Fibroblast of skin of back (primary cell): ENCODE measurements around the gene TRERF1.

Experiments used
- DNase-seq: peaks from one replicate; pipeline ENCODE4 v3.0.0-alpha.2; 2013

The TRERF1 gene

GRCh38 chr6:42300185-42300584 lies 151.5 kb downstream of the TRERF1 start:
- no peak for DNase-seq

- DNase-seq, result no peak
Observed at GRCh38 chr6:42297661-42298060, 154.1 kb downstream of the TRERF1 start.

GRCh38 chr6:42296614-42297013 lies 155.1 kb downstream of the TRERF1 start:
- DNase-seq, result no peak

- no peak for DNase-seq
Observed at GRCh38 chr6:42295677-42296076, 156.0 kb downstream of the TRERF1 start.

- DNase-seq, result no peak
Observed at GRCh38 chr6:42295181-42295580, 156.5 kb downstream of the TRERF1 start.

- DNase-seq, result peak; percentile 75
Observed at GRCh38 chr6:42294759-42295158, 157.0 kb downstream of the TRERF1 start.

GRCh38 chr6:42293386-42293977 lies 158.2 kb downstream of the TRERF1 start:
- no peak for DNase-seq

- peak; percentile 63 for DNase-seq
Observed at GRCh38 chr6:42292004-42292740, 159.6 kb downstream of the TRERF1 start.

DNA sequence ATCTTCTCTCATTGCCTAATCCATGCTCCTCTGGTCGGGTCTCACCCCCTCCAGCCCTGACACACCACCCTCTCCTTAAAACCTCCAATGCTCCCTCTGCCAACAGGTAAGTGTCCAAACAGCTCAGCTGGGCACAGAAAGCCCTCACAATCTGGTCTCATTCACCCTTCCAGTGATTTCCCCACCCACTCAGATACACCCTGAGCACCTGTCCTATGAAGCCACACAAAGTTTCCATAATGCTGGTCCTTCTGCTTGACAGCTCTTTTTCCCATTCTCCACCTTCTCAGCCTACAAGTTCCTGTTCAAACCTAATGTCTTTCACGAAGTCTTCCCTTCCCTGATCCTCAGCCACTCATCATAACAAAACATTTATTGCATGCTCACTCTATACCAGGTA lies 164.0 kb downstream of the TRERF1 start:
- DNase-seq, result no peak

GRCh38 chr6:42281570-42281969 lies 170.2 kb downstream of the TRERF1 start:
- DNase-seq, result no peak

DNA sequence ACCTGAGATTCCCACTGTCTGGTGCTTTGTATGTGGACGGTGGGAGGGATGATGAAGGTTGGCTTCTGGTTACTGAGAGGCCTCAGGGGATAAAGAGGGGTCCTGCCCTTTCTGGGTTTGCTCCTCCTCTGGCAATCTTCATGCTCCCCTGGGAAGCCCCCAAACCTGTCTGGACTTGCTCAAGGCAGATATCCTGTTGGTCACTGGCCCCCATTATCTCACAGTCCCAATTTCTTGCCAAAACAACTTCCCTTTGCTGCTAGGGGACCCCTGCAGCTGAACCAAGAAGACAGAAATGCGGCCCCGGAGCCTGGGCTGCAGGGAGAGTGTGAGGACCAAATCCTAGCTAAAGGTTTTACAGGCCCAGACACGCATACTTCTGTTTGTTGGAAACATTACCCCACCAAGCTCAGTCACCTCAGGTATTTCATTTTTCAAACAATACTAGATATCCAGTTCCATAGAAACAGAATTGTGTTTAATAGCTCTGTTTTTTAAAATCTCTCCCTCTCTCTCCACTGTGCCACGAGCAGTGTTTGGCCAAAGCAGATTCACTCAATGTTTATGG lies 170.7 kb downstream of the TRERF1 start:
- DNase-seq, result no peak

- no peak for DNase-seq
Observed at GRCh38 chr6:42279966-42280629, 171.6 kb downstream of the TRERF1 start.

DNA sequence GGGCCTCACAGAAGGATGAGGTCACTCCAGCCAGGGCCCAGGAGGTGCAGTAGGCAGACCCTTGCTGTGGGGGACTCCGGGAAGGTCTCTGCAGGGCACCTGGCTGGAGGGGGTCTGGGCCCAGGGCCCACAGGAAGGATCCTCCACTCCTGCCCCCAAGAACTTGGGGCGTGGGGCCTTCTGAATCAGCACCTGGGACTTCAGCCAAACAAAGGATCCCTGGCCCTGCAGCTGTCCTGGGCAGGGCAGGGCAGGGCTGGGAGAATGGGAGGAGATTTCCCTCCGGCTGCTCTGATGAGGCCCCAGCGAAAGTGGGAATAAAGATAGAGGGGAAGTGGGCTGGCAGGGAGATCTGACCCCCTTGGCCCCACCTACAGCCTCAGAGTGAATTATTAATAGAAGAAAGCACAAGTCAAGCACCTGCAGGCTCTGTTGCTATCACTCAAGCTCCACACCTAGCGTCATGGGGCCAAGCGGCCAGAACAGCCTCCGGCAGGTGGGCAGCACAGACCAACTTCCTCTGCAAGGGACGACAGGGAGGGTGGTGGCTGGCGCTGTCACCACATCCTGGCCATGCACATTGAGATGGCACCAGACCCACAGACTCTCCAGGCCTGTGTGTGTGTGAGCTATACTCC lies 172.5 kb downstream of the TRERF1 start:
- DNase-seq, result no peak

- DNase-seq, result no peak
Observed at GRCh38 chr6:42278131-42278853, 173.4 kb downstream of the TRERF1 start.

DNA sequence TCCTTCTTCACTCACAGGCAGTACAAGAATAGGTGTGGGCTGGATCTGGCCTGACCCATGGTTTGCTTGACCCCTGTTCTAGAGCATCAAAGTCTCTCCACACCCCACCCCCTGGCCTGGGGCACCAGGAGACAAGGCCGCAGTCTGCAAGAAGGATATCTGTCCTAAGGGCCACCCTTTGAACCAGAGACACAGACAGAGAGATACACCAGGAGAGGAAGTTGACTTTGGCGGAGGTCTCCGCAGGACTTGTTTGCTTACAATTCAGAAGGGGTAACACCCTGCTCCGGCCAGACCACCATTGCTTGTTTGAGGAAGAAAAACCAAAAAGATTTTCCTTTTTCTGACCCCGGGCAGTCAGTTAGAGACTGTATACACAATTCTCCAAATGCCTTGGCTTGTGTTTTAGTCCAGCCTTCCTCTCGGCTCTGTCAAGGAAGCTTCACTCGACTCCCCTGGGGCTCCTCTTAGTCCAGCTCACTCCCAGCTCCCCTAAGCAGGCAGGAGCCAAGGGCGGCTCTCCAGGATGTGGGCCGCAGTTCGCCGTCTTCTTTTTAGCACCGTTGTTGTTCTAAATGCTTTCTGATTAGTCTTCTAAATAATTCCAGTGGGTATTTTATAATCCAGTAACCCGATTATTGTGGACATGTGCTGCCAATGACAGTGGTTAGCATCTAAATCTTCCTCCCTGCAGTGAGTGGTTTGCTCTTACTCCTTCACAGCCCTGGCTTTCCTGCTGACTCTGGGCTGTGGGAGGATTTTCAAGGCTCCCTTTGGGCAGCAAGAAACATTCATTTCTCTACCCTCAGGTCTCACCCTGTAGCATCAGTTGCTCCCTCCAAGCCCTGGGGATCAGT lies 175.5 kb downstream of the TRERF1 start:
- peak; percentile 50 for DNase-seq

DNA sequence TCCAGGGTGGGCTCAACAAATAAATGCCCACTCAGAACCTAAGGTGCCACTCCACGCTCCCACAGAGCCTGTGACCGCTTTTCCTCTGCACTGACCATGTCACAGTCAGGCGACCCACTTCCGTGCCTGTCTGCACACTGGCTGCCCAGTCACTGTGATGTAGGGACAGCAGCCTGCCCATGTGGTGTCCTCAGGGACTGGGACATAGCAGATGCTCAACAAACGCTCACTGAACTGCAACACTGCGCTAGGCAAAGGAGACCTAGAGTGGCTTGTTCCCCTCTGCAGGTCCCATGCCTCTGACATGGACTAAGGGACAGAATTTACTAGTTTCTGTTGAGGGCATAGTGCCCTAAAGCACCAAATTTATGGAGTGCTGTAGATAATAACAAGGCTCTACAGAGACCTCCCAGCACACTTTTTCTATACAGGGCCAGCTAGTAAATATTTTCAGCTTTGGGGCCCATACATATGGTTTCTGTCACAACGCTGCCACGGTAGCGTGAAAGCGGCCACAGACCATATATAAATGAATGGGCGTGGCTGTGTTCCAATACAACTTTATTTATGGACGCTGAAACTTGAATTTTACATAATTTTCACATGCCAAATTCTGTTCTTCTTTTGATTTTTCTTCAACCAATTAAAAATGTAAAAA lies 176.2 kb downstream of the TRERF1 start:
- DNase-seq, result no peak

- DNase-seq, result no peak
Observed at GRCh38 chr6:42274898-42275297, 176.8 kb downstream of the TRERF1 start.

DNA sequence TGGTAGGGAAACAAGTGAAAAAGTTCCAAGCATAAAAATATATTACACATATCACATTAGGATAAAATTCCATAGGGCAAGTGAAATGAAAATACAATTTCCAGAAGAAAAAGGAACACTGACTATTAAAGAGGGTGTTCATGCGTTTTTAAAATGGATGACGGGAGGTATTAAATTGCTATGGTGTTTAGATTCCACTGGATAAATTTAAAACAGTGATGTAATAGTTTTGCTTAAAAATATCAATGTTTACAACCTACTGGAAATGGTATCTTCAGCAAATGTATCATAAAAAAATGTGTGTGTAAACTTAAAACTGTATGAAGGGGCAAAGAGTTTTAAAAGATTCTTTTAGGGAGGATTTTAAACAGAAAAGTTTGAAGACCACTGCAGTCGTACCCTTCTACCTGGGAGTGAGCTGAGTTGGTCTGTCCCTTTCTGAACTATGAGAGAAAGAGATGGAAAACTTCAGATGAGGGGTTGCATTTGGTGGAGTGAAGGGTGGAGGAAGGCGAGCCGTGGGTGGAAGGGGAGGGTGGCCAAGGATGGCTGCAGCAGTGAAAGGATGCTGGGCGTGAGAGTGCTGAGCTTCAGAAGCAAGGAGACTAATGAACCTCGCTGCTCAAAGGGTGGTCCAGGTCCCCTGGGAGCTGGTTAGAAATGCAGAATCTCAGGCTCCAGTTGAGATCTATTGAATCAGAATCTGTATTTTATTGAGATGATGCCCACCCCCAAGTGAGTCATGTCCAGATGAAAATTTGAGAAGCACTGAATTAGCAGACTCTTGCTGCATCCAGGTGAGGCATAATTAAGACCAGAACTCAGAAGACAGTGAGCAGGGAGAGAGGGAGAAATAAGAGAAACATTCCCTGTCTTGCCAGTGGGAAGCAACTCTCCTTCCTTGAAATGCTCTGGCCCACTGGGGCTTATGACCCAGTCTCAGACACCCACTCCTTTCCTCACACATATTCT lies 179.6 kb downstream of the TRERF1 start:
- DNase-seq, result peak; percentile 34

- no peak for DNase-seq
Observed at GRCh38 chr6:42269974-42270510, 181.7 kb downstream of the TRERF1 start.
